Lower lobe of right lung (tissue), 2 donors: ENCODE results near the gene APBB2. TPM values are rescaled to one million over a fixed set of nuclear protein-coding genes. Genes with fewer than 3 reads are reported as not detected.

Experiments
- ATAC-seq, 2 donors: fragments of 200-7000 bp; cut with Tn5 transposase; one replicate each; pipeline ENCODE4 v1.9.1; 2020 to 2022; ENCODE audit warnings: mild to moderate bottlenecking in 2 of 2, moderate library complexity in 2 of 2
- DNase-seq: peaks from one replicate; pipeline ENCODE4 v3.0.0-alpha.2; 2020
- H3K27ac ChIP-seq: fragments of 200-600 bp; one replicate; pipeline ENCODE4 v1.8.0; 2022
- H3K27me3 ChIP-seq: fragments of 200-600 bp; one replicate; pipeline ENCODE4 v1.8.0; 2022; ENCODE audit warnings: low read depth
- H3K36me3 ChIP-seq: fragments of 200-600 bp; one replicate; pipeline ENCODE4 v1.8.0; 2022; ENCODE audit warnings: mild to moderate bottlenecking
- H3K4me1 ChIP-seq: fragments of 200-600 bp; one replicate; pipeline ENCODE4 v1.8.0; 2022
- H3K4me3 ChIP-seq: fragments of 200-600 bp; one replicate; pipeline ENCODE4 v1.8.0; 2022; ENCODE audit warnings: mild to moderate bottlenecking
- H3K9me3 ChIP-seq: fragments of 200-600 bp; one replicate; pipeline ENCODE4 v1.8.0; 2022
- CTCF ChIP-seq: fragments of 200-600 bp; IDR thresholded peaks from one replicate; pipeline ENCODE4 v1.8.0; 2022; ENCODE audit warnings: antibody characterized with exemption, mild to moderate bottlenecking
- intact Hi-C: fragments of 100-400 bp; cut with DNase I; formaldehyde crosslinking; loops from one replicate; pipeline ENCODE4 v1.11.0; 2022
- total RNA-seq: library from RNA; stranded (reverse); fragmentation: NEBNext Ultra II Directional; extraction: Animal tissue kit (Norgen Biotek cat#: 25700); gene quantifications from one replicate; pipeline ENCODE4 v1.2.1, GENCODE V29; 2021
- donor health status: DM: no; HTN: yes; CAD: no; lungs with severe emphysema.

The APBB2 gene
- total RNA-seq, 1 donor from 2014 or later, result 59.3 TPM

GRCh38 chr4:40881851-40882250, 332.5 kb downstream of the APBB2 start:
- ATAC-seq, result no peak
- Histone ChIP-seq H3K36me3 (peaks cover 52% of the 10 kb centered on the region), H3K27me3 (no peaks in the 10 kb centered on the region), H3K9me3 (no peaks in the 10 kb centered on the region), H3K27ac (no peak overlapping the region), H3K4me1 (no peaks in the 10 kb centered on the region), H3K4me3 (no peak overlapping the region)
- no peak for DNase-seq
- intact Hi-C loops, result no loop called here
- TF ChIP-seq CTCF, result no peak

- peaks cover 46% of the 10 kb centered on the region for H3K36me3 ChIP-seq
- intact Hi-C loops, result no loop called here
- H3K27me3 ChIP-seq, result no peaks in the 10 kb centered on the region
- H3K4me3 ChIP-seq, result no peak overlapping the region
- DNase-seq (no peak), ATAC-seq (no peak)
- no peak for TF ChIP-seq CTCF
- H3K9me3 ChIP-seq, result no peaks in the 10 kb centered on the region
- no peak overlapping the region for H3K27ac ChIP-seq
- H3K4me1 ChIP-seq, result no peaks in the 10 kb centered on the region
Observed at GRCh38 chr4:40881096-40881495, 333.2 kb downstream of the APBB2 start.

GRCh38 chr4:40878548-40879055, 335.7 kb downstream of the APBB2 start:
- Histone ChIP-seq H3K36me3 (peaks cover 35% of the 10 kb centered on the region), H3K27ac (no peak overlapping the region), H3K4me3 (no peak overlapping the region), H3K9me3 (no peaks in the 10 kb centered on the region), H3K4me1 (peaks cover 10% of the 10 kb centered on the region), H3K27me3 (no peaks in the 10 kb centered on the region)
- ATAC-seq, result no peak
- intact Hi-C loops, result no loop called here
- no peak for TF ChIP-seq CTCF
- no peak for DNase-seq

GRCh38 chr4:40877081-40877480, 337.3 kb downstream of the APBB2 start:
- no peaks in the 10 kb centered on the region for H3K9me3 ChIP-seq
- TF ChIP-seq CTCF, result no peak
- intact Hi-C loops, result no loop called here
- ATAC-seq (no peak), DNase-seq (no peak)
- peaks cover 10% of the 10 kb centered on the region for H3K4me1 ChIP-seq
- H3K36me3 ChIP-seq, result peaks cover 31% of the 10 kb centered on the region
- no peaks in the 10 kb centered on the region for H3K27me3 ChIP-seq
- H3K4me3 ChIP-seq, result no peak overlapping the region
- no peak overlapping the region for H3K27ac ChIP-seq

- Histone ChIP-seq H3K27me3 (no peaks in the 10 kb centered on the region), H3K4me1 (peaks cover 10% of the 10 kb centered on the region), H3K4me3 (no peak overlapping the region), H3K27ac (no peak overlapping the region), H3K36me3 (peaks cover 30% of the 10 kb centered on the region), H3K9me3 (no peaks in the 10 kb centered on the region)
- intact Hi-C loops, result no loop called here
- no peak for TF ChIP-seq CTCF
- ATAC-seq (no peak), DNase-seq (no peak)
Observed at GRCh38 chr4:40875507-40876150, 338.7 kb downstream of the APBB2 start.
